ENCODE measurements around the gene PLXNA4. TPM values are rescaled to one million over a fixed set of nuclear protein-coding genes. Genes with fewer than 3 reads are reported as not detected.

The PLXNA4 gene
- total RNA-seq, 1 donor from 2014 or later = 5.8 TPM

- no peak for DNase-seq (ENCODE audit: low spot score)
Observed at GRCh38 chr7:132117181-132117580, 459.1 kb downstream of the PLXNA4 start.

DNA sequence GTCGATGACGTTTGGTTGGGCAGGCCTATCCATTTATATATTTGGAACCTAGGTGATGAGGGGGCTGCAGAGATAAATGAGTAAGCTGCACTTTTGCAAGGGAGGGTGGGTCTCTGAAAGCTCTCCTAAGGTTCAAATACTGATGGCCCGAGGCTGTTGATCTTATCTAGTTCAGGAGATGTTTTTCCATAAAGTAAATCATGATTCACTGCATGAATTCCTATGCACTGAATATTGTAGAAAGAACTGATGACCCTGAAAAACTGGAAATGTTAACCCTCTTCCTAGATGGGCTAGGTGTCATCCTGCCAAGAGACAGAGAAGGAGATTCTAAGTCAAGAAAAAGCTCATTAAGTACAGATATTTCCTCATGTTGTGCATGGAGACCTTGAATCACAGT, 459.9 kb downstream of the PLXNA4 start:
- no peak for DNase-seq (ENCODE audit: low spot score)

DNA sequence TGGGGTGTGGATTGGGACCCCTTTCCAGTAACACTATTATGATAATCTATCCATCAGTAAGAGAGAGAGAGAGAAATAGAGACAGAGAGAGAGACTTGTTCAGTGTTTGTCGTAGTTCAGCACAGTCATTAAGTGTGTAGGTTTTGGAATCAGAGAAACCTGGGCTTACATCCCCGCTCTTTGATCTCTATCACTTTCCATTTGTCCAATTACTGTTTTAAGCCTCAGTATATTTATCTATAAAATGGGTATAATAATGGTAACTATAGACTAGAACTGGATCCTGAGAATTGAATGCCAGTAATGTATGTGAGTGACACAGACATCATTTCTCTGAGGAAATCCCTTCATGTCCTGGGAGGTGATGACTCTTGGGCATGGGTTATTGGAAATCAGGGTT, 460.5 kb downstream of the PLXNA4 start:
- no peak for DNase-seq (ENCODE audit: low spot score)

DNA sequence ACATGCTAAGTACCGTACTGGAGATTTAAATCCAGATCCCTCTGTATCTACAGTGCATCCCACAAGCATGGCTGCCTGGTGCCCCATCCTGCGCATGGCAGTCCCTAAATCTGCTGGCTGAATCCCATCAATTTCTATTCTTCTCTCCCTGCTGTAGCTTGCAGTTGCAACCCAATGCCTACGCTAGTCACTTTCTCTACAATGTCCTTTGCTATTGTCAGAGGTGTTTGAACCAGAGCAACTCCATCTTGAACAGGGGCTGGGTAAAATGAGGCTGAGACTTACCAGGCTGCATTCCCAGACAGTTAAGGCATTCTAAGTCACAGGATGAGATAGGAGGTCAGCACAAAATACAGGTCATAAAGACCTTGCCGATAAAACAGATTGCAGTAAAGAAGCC, 461.2 kb downstream of the PLXNA4 start:
- no peak for DNase-seq (ENCODE audit: low spot score)

DNA sequence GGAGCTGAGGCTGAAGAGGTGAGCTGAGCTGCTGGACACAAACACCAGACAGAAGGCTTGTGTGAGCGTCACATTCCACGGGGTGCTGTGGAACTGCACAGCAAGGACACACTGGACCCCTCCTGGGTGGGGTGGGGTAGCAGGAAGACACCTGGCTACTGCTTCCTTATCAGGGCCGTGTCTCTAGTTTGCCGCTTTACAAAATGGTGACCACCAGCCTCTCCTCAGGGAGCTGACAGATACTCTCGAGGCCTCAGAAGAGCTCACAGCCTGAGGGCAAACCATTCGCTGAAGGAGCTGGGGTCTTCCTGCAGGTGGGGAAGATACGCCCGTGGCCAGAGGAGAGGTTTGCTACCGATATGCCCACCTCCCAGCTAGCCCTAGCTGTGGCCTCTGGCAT, 461.9 kb downstream of the PLXNA4 start:
- DNase-seq (ENCODE audit: low spot score) = no peak

- no peak for DNase-seq (ENCODE audit: low spot score)
Observed at GRCh38 chr7:132113536-132114371, 462.5 kb downstream of the PLXNA4 start.

DNA sequence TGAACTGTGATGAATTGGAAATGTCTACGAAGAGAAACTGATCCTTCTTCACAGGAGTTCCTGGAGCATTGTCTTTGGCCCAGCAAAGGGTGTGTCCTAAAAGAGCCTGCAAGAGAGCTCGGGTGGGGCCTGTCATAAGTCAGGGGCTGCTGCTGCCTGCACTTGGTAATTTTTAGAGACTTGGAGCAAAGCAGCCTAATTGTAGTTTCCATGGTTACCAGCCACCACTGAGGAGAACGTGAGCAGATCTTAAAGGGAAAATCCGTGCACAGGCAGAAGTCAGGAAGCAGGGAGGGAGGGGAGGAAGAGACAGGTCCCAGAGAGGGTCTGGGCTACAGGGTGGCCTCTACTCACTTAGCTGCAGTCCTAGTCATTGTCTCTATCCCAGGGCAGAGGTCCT, 463.6 kb downstream of the PLXNA4 start:
- no peak for DNase-seq (ENCODE audit: low spot score)

GRCh38 chr7:132112106-132112505, 464.2 kb downstream of the PLXNA4 start:
- DNase-seq (ENCODE audit: low spot score) = no peak

DNA sequence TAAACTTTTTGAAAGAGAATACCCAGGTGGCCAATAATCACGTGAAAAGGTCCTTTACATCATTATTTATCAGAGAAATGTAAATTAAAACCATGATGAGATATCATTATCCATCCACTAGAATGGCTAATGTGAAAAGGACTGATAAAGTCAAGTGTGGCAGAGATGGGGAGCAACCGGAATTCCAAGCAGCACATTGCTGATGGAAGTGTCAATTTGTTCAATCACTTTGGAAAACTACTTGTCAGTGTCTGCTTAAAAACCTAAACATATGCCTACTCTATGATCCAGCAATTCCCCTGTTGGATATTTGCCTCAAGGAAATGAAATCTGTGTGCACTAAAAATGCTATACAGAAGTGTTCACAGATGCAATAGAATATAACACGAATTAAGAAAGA, 465.6 kb downstream of the PLXNA4 start:
- no peak for DNase-seq (ENCODE audit: low spot score)

GRCh38 chr7:132109769-132110168, 466.5 kb downstream of the PLXNA4 start:
- no peak for DNase-seq (ENCODE audit: low spot score)

GRCh38 chr7:132108563-132108962, 467.7 kb downstream of the PLXNA4 start:
- no peak for DNase-seq (ENCODE audit: low spot score)

DNA sequence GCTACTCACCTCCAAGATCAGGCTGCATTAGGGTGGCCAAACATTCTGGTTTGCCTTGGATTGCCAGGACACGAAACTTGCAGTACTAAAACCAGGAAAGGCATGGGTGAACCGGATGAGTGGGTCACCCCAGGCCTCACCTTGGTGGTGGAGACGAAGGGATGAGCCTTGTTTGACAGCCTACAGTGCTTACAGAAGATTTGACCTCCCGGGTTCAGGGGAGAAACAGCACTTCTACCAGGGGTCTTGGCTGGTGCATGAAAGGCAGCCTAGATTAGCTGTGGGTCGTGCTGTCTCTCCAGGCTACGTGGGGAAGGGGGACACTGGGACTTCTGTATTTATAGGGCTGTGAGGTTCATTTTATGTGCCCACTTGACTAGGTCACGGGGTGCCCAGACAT, 469.8 kb downstream of the PLXNA4 start:
- DNase-seq (ENCODE audit: low spot score) = no peak

- DNase-seq (ENCODE audit: low spot score) = no peak
Observed at GRCh38 chr7:132105096-132105495, 471.2 kb downstream of the PLXNA4 start.

GRCh38 chr7:132103718-132104117, 472.6 kb downstream of the PLXNA4 start:
- no peak for DNase-seq (ENCODE audit: low spot score)

- no peak for DNase-seq (ENCODE audit: low spot score)
Observed at GRCh38 chr7:132102942-132103341, 473.3 kb downstream of the PLXNA4 start.

DNA sequence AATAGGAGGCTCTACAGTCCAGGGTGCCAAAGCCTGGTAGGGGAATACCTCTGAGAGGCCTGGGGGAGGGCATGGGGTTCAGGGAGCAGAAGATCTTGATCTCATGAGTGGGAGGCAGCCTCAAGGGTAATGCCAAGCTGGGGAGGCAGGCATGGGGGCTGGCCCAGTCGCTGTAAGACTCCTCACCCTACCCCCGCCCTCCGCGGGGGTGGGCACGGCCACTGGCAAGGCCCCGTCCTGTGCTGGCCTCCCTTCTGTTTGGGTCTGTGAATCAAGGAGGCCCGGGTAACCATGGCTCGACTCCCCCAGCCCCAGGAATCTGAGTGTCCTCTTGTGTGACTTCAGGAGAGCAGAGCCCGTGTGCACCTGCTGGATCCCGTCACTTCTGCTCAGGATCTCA, 473.9 kb downstream of the PLXNA4 start:
- no peak for DNase-seq (ENCODE audit: low spot score)

- no peak for DNase-seq (ENCODE audit: low spot score)
Observed at GRCh38 chr7:132100981-132101380, 475.3 kb downstream of the PLXNA4 start.

GRCh38 chr7:132100483-132100882, 475.8 kb downstream of the PLXNA4 start:
- no peak for DNase-seq (ENCODE audit: low spot score)

- no peak for DNase-seq (ENCODE audit: low spot score)
Observed at GRCh38 chr7:132099163-132099562, 477.1 kb downstream of the PLXNA4 start.

GRCh38 chr7:132098327-132098726, 477.9 kb downstream of the PLXNA4 start:
- DNase-seq (ENCODE audit: low spot score) = no peak

DNA sequence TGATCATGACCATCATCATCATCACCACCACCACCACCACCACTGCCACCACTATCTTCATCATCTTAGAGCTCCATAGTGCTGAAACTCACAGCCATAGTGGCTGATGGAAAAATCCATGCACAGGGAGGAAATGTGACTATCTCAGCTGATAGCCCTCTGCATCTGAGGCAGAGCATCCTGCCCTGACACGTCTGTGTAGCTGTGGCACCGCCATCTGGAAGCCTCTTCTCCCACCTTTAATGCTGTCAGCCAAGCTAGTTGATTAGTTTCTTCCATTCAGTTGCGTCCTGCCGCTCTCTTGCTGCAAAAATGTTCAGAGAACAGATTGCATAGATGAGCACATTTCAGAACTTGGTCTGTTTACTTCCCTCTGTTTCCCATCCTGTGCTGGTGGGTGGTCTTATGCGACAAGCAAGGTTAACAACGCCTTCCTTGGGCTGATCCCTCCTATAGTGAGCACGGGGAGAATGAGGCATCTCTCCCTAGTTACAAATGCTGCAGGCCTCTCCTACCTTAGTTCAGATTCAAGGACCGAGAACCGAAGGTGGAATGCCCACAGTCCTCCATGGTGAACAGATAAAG, 478.6 kb downstream of the PLXNA4 start:
- no peak for DNase-seq (ENCODE audit: low spot score)

GRCh38 chr7:132095111-132095765, 481.0 kb downstream of the PLXNA4 start:
- no peak for DNase-seq (ENCODE audit: low spot score)

GRCh38 chr7:132092106-132092505, 484.2 kb downstream of the PLXNA4 start:
- DNase-seq (ENCODE audit: low spot score) = no peak
